GM19372 (cell line): ENCODE results near the gene TOMM40.
"Not testable (repeated sequence)": the region's sequence is repeated elsewhere in the genome, so short reads cannot be mapped to it uniquely, and the experiment has no call there.

Source experiments
- ATAC-seq: cut with Tn5 transposase; IDR thresholded peaks from one replicate; pipeline ENCODE4 v1.9.1; 2021; ENCODE audit warnings: mild to moderate bottlenecking, low read depth, moderate library complexity; ENCODE audit not compliant: unreplicated experiment

Gene TOMM40

DNA sequence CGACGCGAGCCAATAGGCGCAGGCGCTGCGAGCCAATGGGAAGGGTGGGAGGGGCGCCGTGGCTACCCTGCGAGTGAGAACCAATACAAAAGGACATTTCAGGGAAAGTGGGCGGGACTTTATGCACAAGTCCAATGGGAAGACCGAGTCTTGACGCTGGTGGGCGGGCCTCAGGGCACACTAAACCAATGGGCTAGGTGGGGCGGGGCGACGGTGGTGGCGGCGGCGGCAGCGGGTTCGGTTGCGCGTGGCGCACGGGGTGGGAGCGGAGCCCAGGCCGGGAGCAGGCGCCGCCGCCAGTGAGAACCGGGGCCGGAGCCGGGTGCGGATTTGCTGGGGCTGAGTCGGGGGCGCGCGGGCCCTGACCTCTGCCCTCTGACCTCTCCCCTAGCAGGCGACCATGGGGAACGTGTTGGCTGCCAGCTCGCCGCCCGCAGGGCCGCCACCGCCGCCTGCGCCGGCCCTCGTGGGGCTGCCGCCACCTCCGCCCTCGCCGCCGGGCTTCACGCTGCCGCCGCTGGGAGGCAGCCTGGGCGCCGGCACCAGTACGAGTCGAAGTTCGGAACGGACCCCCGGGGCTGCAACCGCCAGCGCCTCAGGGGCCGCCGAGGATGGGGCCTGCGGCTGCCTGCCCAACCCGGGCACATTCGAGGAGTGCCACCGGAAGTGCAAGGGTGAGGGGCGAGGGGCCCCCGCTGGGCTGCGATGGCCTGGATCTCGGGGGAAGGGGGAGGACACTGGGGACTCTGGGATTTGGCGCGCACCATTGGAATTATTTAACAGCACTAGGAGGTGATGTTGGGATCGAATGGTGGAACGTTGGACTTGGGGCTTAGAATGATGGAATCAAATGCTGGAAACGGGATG is at the start of gene TOMM40:
Gene TOMM40, plus strand, starts transcription at position 239 of the 867 bp plus-strand sequence. Its CDS starts 162 bp downstream, at position 401.
- no peak for ATAC-seq

DNA sequence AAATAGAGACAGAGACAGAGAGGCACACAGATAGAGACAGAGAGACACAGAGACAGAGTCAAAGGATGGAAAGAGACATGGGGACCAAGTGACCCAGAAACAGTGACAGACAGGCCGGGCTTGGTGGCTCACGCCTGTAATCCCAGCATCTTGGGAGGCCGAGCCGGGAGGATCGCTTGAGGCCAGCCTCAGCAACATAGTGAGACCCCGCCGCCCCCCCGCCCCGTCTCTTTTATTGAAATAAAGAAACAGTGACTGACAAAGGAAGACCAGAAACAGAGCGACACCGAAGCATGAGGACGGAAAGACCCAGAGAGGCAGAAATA is 45.8 kb upstream of the TOMM40 start:
- ATAC-seq, result no peak

GRCh38 chr19:44845612-44846454 is 45.2 kb upstream of the TOMM40 start, which contains the start of gene NECTIN2:
Gene NECTIN2, plus strand, starts transcription at chr19:44846297. Its CDS starts 229 bp downstream, at chr19:44846526.
- ATAC-seq, result no peak

DNA sequence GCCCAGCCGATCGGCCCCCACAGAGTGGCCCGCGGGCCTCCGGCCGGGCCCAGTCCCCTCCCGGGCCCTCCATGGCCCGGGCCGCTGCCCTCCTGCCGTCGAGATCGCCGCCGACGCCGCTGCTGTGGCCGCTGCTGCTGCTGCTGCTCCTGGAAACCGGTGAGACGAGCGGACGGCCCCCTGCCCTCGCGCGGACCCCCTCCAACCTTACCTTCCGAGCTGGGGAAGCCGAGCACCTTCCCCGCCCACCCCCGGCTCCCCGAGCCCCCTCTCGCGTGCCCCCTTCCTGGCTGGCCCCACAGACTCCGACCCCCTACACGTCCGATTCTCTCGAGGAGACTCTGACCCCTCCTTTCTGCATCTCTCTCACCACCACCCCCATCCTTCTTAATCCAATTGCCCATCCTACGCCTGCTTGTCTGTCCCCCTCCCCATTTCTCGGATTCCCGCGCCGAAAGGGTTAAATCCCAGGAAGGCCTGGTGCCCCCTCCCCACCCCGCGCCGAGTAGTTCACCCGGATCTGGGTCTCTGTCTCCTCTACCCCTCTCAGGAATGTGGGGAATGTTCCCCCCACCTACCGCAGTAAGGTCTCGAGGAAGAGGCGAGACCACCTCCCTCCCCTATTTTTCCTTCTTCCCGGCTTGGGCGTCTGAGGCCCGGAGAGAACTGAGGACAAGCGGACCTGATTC is 44.5 kb upstream of the TOMM40 start:
- ATAC-seq, result no peak

- ATAC-seq, result no peak
Observed at GRCh38 chr19:44847144-44848035, 43.7 kb upstream of the TOMM40 start.

DNA sequence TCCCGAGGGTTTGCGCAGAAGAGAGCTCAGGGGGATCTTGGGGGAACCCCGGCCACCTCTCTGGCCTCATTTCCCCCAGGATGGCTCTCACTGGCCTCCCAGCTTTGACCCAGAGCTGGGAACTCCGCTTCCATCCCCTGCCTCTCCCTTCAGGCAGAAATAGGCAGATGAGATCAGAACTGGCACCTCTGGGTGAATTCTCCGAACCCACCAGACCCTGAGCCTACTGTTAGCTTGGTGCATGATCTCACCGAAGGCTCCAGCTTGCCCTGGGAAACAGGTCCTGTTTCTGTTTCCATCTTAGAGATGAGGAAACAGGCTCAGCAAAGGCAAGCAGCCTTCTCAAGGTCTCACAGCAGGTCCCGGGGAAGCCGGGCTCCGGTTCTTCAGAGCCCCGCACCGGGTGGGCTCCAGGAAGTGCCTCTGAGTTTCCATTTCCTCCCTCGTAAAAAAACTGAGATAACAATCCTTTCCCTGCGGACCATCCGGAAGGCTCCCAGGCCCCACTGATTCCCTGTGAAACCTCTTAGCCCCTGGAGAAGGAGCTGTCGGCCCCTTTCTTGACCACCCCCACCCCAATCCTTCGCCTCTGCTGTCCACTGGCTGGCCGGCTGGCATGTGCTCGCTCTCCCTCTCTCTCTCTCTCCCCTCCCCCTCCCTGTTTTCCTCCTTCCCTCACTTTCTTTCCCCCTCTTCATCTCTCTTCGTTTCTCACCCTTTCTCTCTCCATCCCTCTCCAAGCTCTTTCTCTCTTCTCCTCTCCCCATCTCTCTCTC is 42.8 kb upstream of the TOMM40 start:
- ATAC-seq, result no peak

DNA sequence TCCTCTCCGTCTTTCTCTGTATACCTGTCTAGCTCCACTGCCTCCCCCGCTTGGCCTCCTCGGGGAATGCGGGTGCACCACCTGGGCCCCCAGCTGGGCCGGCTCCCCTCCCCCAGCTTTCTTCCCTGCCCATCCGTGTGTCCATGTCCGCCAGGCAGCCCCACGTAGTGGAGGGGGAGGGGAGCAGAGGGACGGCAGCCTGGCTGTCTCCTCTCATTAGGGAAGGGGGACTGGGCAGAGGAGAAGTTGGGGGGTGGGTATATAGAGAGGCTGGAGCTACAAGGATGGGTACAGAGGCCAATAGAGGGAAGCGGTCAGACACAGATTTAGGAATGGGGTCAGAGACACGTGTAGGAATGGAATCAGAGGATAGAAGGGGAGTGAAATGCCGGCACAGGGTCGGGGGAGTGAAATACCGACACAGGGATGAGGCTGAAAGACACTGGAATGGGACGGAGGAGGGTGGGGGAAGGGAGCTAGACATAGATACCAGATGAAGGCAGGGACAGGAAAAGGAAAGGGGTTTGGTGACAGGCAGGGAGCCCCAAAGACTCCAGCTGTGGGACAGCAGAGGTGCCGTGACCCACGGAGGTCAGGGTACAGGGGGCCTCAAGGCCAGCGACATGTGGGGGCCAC is 42.1 kb upstream of the TOMM40 start:
- no peak for ATAC-seq

DNA sequence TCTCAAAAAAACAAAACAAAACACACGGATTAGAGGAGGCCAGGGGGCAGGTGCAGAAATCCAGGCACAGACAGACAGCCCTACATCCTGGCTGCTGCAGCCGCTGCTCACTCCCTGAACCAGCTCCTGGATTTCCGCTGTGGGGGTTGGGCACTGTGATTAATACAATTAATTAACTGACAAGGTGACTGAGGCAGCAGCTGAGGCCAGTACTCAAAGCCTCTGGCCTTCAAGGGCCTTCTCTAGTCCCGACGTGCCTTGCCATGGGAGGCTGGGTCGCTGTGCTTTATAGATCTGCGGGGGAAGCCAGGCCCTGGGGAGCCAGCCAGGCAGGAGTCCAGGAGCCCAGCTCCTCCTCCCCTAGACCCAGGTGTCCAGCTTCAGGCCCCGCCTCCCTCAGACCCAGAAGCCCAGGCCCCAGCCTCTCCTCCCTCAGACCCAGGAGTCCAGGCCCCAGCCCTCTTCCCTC is 40.4 kb upstream of the TOMM40 start:
- ATAC-seq, result no peak

- no peak for ATAC-seq
Observed at GRCh38 chr19:44851427-44851826, 39.6 kb upstream of the TOMM40 start.

DNA sequence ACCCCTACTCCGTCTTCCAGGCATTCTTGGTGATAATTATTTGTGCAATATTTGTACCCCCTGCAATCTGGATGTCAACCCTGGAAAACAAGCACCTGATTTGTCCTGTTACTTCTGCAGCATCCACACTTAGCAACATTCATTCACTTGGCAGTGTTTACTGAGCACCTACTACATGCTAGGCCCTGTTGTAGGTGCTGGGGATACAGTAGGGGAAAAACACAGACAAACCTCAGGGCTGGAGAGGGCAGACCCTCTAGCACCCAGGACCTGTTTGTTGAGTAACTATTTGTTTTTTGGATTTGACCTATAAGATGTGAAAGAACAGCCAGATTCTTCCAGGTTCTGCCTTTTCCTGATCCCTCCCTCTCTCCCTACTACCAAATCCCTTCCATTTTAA is 35.4 kb upstream of the TOMM40 start:
- no peak for ATAC-seq

- ATAC-seq, result no peak
Observed at GRCh38 chr19:44856421-44857083, 34.5 kb upstream of the TOMM40 start.

- ATAC-seq, result no peak
Observed at GRCh38 chr19:44857837-44858236, 33.2 kb upstream of the TOMM40 start.

- ATAC-seq, result not testable (repeated sequence)
Observed at GRCh38 chr19:44861576-44861975, 29.5 kb upstream of the TOMM40 start.

DNA sequence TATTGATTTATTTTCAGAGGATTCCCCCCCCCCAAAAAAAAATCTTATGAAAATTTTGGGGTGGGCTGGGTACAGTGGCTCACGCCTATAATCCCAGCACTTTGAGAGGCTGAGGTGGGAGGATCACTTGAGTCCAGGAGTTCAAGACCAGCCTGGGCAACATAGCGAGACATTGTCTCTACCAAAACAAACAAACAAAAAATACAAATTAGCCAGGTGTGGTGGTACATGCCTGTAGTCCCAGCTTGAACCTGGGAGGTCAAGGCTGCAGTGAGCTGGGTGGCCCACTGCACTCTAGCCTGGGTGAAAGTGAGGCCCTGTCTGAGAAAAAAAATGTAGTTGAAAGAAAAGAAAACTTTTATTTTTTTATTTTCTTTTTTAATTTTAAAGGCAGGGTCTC is 27.1 kb upstream of the TOMM40 start:
- ATAC-seq, result no peak

DNA sequence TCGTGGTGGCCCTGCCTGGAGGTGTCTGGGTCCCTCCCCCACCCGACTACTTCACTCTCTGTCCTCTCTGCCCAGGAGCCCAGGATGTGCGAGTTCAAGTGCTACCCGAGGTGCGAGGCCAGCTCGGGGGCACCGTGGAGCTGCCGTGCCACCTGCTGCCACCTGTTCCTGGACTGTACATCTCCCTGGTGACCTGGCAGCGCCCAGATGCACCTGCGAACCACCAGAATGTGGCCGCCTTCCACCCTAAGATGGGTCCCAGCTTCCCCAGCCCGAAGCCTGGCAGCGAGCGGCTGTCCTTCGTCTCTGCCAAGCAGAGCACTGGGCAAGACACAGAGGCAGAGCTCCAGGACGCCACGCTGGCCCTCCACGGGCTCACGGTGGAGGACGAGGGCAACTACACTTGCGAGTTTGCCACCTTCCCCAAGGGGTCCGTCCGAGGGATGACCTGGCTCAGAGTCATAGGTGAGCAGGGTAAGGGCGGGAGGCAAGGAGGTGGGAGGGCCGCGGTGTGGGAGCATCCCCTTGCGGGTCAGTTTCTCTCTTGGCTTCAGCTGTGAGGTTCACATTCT is 25.8 kb upstream of the TOMM40 start:
- ATAC-seq, result no peak

DNA sequence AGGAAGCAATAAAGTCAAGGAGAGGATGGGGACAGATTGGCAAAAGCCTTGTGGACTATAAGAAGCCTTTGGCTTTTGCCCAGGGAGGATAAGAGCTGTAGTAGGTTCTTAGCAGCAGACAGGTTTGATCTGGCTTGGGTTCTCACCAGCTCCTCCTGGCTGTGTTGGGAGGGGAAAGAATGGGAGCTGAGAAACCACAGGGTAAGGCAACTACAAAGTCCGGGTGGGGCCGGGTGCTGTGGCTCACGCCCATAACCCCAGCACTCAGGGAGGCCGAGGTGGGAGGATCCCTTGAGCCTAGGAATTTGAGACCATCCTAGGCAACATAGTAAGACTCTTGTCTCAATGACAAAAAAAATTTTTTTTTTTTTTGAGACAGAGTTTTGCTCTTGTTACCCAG is 24.4 kb upstream of the TOMM40 start:
- ATAC-seq, result no peak

DNA sequence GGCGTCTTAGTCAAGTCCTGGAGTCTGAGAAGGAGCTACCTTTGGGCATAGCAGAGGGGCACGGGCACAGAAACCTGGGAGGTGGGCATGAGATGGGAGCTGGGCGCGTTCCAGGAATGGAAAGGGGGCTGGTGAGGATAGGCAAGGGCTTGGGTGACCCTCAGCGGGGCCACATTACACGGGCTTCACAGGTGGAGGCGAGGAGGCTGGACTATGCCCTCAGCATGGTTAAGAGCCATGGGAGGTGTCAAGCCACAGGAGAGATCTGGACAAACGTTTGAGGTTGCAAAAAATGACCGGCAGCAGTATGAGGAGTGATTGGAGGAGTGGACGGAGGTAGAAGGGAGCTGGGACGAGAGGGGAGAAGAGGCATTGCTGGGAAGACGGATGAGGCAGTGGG is 23.5 kb upstream of the TOMM40 start:
- no peak for ATAC-seq
